ENCODE results near the gene SMIM35.
"Not testable (repeated sequence)": the region's sequence is repeated elsewhere in the genome, so short reads cannot be mapped to it uniquely, and the experiment has no call there.

The SMIM35 gene

GRCh38 chr11:118067006-118067405, 19.8 kb downstream of the SMIM35 start:
- Histone ChIP-seq H3K27me3 (ENCODE audit: low read length) (no peaks in the 10 kb centered on the region), H3K9me2 (replicated peaks; ENCODE audit: insufficient read depth, low read length) (no peaks in the 10 kb centered on the region), H3K79me2 (ENCODE audit: insufficient read depth, low read length) (no peaks in the 10 kb centered on the region), H3F3A (ENCODE audit: insufficient read depth) (no peaks in the 10 kb centered on the region), H3K36me3 (ENCODE audit: low read length) (no peaks in the 10 kb centered on the region), H4K20me1 (ENCODE audit: low read depth, low read length) (no peaks in the 10 kb centered on the region), H3K4me2 (ENCODE audit: low read depth, low read length, poor library complexity, severe bottlenecking) (no peak overlapping the region), H3K9ac (ENCODE audit: low read length) (no peak overlapping the region), H3K27ac (ENCODE audit: low read depth, low read length) (no peak overlapping the region), H2AFZ (ENCODE audit: low read depth, low read length, severe bottlenecking) (no peak overlapping the region), H3K9me3 (ENCODE audit: insufficient read depth, low read length) (no peaks in the 10 kb centered on the region), H3K4me3 (ENCODE audit: insufficient read depth, low read length, poor library complexity, severe bottlenecking) (no peak overlapping the region)
- TF ChIP-seq CTCF (IDR thresholded peaks at IDR 0.05; ENCODE audit: insufficient read depth, low read length, poor library complexity, severe bottlenecking) (no peak), EZH2phosphoT487 (conservative IDR thresholded peaks at IDR 0.05; ENCODE audit: low read length) (no peak)

GRCh38 chr11:118065384-118065783, 21.4 kb downstream of the SMIM35 start:
- no peak overlapping the region for H2AFZ ChIP-seq (ENCODE audit: low read depth, low read length, severe bottlenecking)
- no peaks in the 10 kb centered on the region for H3K79me2 ChIP-seq (ENCODE audit: insufficient read depth, low read length)
- H3K9me2 ChIP-seq (replicated peaks; ENCODE audit: insufficient read depth, low read length) = no peaks in the 10 kb centered on the region
- H3K27me3 ChIP-seq (ENCODE audit: low read length) = no peaks in the 10 kb centered on the region
- H3K9me3 ChIP-seq (ENCODE audit: insufficient read depth, low read length) = no peaks in the 10 kb centered on the region
- H4K20me1 ChIP-seq (ENCODE audit: low read depth, low read length) = no peaks in the 10 kb centered on the region
- no peaks in the 10 kb centered on the region for H3F3A ChIP-seq (ENCODE audit: insufficient read depth)
- no peak overlapping the region for H3K9ac ChIP-seq (ENCODE audit: low read length)
- no peak overlapping the region for H3K4me3 ChIP-seq (ENCODE audit: insufficient read depth, low read length, poor library complexity, severe bottlenecking)
- TF ChIP-seq EZH2phosphoT487 (conservative IDR thresholded peaks at IDR 0.05; ENCODE audit: low read length) (no peak), CTCF (IDR thresholded peaks at IDR 0.05; ENCODE audit: insufficient read depth, low read length, poor library complexity, severe bottlenecking) (no peak)
- no peak overlapping the region for H3K4me2 ChIP-seq (ENCODE audit: low read depth, low read length, poor library complexity, severe bottlenecking)
- no peaks in the 10 kb centered on the region for H3K36me3 ChIP-seq (ENCODE audit: low read length)
- H3K27ac ChIP-seq (ENCODE audit: low read depth, low read length) = no peak overlapping the region

- Histone ChIP-seq H4K20me1 (ENCODE audit: low read depth, low read length) (no peaks in the 10 kb centered on the region), H3K4me2 (ENCODE audit: low read depth, low read length, poor library complexity, severe bottlenecking) (no peak overlapping the region), H3K36me3 (ENCODE audit: low read length) (no peaks in the 10 kb centered on the region), H3K27ac (ENCODE audit: low read depth, low read length) (no peak overlapping the region), H3K27me3 (ENCODE audit: low read length) (no peaks in the 10 kb centered on the region), H3K9me2 (replicated peaks; ENCODE audit: insufficient read depth, low read length) (no peaks in the 10 kb centered on the region), H3K9me3 (ENCODE audit: insufficient read depth, low read length) (no peaks in the 10 kb centered on the region), H3F3A (ENCODE audit: insufficient read depth) (no peaks in the 10 kb centered on the region), H3K4me3 (ENCODE audit: insufficient read depth, low read length, poor library complexity, severe bottlenecking) (no peak overlapping the region), H3K79me2 (ENCODE audit: insufficient read depth, low read length) (no peaks in the 10 kb centered on the region), H2AFZ (ENCODE audit: low read depth, low read length, severe bottlenecking) (no peak overlapping the region), H3K9ac (ENCODE audit: low read length) (no peak overlapping the region)
- TF ChIP-seq CTCF (IDR thresholded peaks at IDR 0.05; ENCODE audit: insufficient read depth, low read length, poor library complexity, severe bottlenecking) (no peak), EZH2phosphoT487 (conservative IDR thresholded peaks at IDR 0.05; ENCODE audit: low read length) (no peak)
Observed at GRCh38 chr11:118064956-118065355, 21.8 kb downstream of the SMIM35 start.

- H3K36me3 ChIP-seq (ENCODE audit: low read length); H2AFZ ChIP-seq (ENCODE audit: low read depth, low read length, severe bottlenecking); H3K9me2 ChIP-seq (replicated peaks; ENCODE audit: insufficient read depth, low read length); H3K9me3 ChIP-seq (ENCODE audit: insufficient read depth, low read length); H3K9ac ChIP-seq (ENCODE audit: low read length); H4K20me1 ChIP-seq (ENCODE audit: low read depth, low read length); H3K79me2 ChIP-seq (ENCODE audit: insufficient read depth, low read length); H3K27ac ChIP-seq (ENCODE audit: low read depth, low read length); H3F3A ChIP-seq (ENCODE audit: insufficient read depth); H3K27me3 ChIP-seq (ENCODE audit: low read length); H3K4me3 ChIP-seq (ENCODE audit: insufficient read depth, low read length, poor library complexity, severe bottlenecking); H3K4me2 ChIP-seq (ENCODE audit: low read depth, low read length, poor library complexity, severe bottlenecking): not testable (repeated sequence)
Observed at GRCh38 chr11:118062631-118063030, 24.1 kb downstream of the SMIM35 start.

- not testable (repeated sequence) for H3K4me3 ChIP-seq (ENCODE audit: insufficient read depth, low read length, poor library complexity, severe bottlenecking); H3K27me3 ChIP-seq (ENCODE audit: low read length); H3K9me2 ChIP-seq (replicated peaks; ENCODE audit: insufficient read depth, low read length); H3K79me2 ChIP-seq (ENCODE audit: insufficient read depth, low read length); H3K36me3 ChIP-seq (ENCODE audit: low read length); H2AFZ ChIP-seq (ENCODE audit: low read depth, low read length, severe bottlenecking); H3F3A ChIP-seq (ENCODE audit: insufficient read depth); H3K9me3 ChIP-seq (ENCODE audit: insufficient read depth, low read length); H3K9ac ChIP-seq (ENCODE audit: low read length); H3K27ac ChIP-seq (ENCODE audit: low read depth, low read length); H4K20me1 ChIP-seq (ENCODE audit: low read depth, low read length); H3K4me2 ChIP-seq (ENCODE audit: low read depth, low read length, poor library complexity, severe bottlenecking)
Observed at GRCh38 chr11:118062181-118062580, 24.6 kb downstream of the SMIM35 start.

Measured in SU-DHL-6 (cell line).